ENCODE results near the gene UCHL3. TPM values are rescaled to one million over a fixed set of nuclear protein-coding genes. Genes with fewer than 3 reads are reported as not detected.
A peak's percentile ranks its signal among the peaks of the same experiment; 100 is the strongest.

Gene UCHL3
- total and polyA plus RNA-seq, 2 experiments from 2014 or later, result 64.6 to 143 TPM

DNA sequence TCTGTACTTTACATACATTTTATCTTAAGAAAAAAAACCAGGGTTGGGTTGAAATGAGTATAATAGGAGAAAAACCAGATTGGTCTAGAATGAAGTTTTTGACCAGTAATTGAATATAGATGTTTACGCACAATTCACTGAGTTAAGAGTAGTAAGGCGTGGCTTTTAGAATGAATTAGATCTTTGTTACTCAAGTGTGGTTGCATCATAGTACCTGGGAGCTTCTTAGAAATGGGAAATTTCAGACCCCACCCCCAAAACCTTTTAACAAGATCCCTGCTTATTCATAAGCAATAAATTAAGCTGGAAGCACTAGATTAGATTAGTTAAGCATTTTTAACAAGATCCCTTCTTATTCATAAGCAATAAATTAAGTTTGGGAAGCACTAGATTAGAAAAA, 57.9 kb downstream of the UCHL3 start:
- Histone ChIP-seq H3K4me3 (no peak overlapping the region), H4K20me1 (replicated peaks; ENCODE audit: insufficient read depth) (no peaks in the 10 kb centered on the region; the same call in 1 of the 2 replicates), H3K79me2 (replicated peaks; ENCODE audit: insufficient read depth) (no peaks in the 10 kb centered on the region), H3K9me2 (ENCODE audit: insufficient read depth) (no peaks in the 10 kb centered on the region), H3F3A (replicated peaks; ENCODE audit: low read depth) (no peaks in the 10 kb centered on the region), H3K4me2 (no peak overlapping the region), H3K4me1 (ENCODE audit: insufficient read depth) (peaks cover 6% of the 10 kb centered on the region), H3K27ac (ENCODE audit: low read depth) (no peak overlapping the region), H3K36me3 (ENCODE audit: insufficient read depth) (no peaks in the 10 kb centered on the region), H3K27me3 (ENCODE audit: insufficient read depth) (no peaks in the 10 kb centered on the region), H2AFZ (no peak overlapping the region)
- TF ChIP-seq JUNB (IDR thresholded peaks at IDR 0.05; ENCODE audit: unreplicated experiment) (no peak), EZH2phosphoT487 (IDR thresholded peaks at IDR 0.05; ENCODE audit: unreplicated experiment) (no peak), ZNF114 (CRISPR knock-in tag; IDR thresholded peaks at IDR 0.05) (no peak), NANOG (IDR thresholded peaks at IDR 0.05; ENCODE audit: borderline replicate concordance) (no peak), ZNF462 (CRISPR knock-in tag; IDR thresholded peaks at IDR 0.05) (no peak), POLR2AphosphoS5 (IDR thresholded peaks at IDR 0.05; ENCODE audit: low read depth) (no peak), ZNF331 (CRISPR knock-in tag; IDR thresholded peaks at IDR 0.05; ENCODE audit: low read depth) (no peak)
- H3K9me3 Mint-ChIP-seq, result no peaks in the 10 kb centered on the region
- peaks cover 2% of the 10 kb centered on the region for H3K27me3 Mint-ChIP-seq (ENCODE audit: insufficient read depth, low read depth, poor library complexity)
- peak; percentile 8 for DNase-seq (ENCODE audit: low spot score)
- H3K36me3 Mint-ChIP-seq (ENCODE audit: low read depth), result peaks cover 5% of the 10 kb centered on the region; the same call in 1 of the 3 replicates
- peaks cover 6% of the 10 kb centered on the region; the same call in 2 of the 3 replicates for H3K4me1 Mint-ChIP-seq
- no peak for ATAC-seq
- no peak overlapping the region for H3K4me3 Mint-ChIP-seq
- H3K27ac Mint-ChIP-seq, result 0 out of 2 replicates have a peak overlapping the region, but pooled peaks have one; percentile 51

DNA sequence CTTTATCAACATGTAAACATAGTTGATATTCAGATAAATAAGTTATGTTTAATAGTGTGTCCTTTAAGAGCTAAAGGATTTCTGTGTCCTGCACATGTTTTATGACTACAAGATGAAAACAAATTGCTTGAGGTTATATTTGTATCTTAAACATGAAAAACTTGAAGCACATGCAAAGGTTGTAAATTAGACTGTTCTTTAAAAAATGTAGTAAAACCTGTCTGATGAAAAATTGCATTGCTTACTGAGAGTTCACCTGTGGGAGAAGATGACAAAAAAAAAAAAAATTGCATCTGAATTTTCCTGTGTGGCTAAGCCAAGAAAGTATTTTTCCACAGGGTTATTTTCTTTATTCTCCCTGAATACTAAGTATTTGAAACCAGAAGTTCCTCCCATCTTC, 60.9 kb downstream of the UCHL3 start:
- peaks cover 2% of the 10 kb centered on the region for H3K27me3 Mint-ChIP-seq (ENCODE audit: insufficient read depth, low read depth, poor library complexity)
- no peak overlapping the region for H2AFZ ChIP-seq
- no peaks in the 10 kb centered on the region for H3F3A ChIP-seq (replicated peaks; ENCODE audit: low read depth)
- H3K9me2 ChIP-seq (ENCODE audit: insufficient read depth), result no peaks in the 10 kb centered on the region
- H3K4me3 ChIP-seq, result no peak overlapping the region
- no peak overlapping the region for H3K4me3 Mint-ChIP-seq
- H4K20me1 ChIP-seq (replicated peaks; ENCODE audit: insufficient read depth), result no peaks in the 10 kb centered on the region
- peaks cover 6% of the 10 kb centered on the region; the same call in 2 of the 3 replicates for H3K4me1 Mint-ChIP-seq
- no peaks in the 10 kb centered on the region for H3K9me3 Mint-ChIP-seq
- H3K27ac Mint-ChIP-seq, result no peak overlapping the region
- DNase-seq (ENCODE audit: low spot score) (no peak), ATAC-seq (no peak)
- H3K27ac ChIP-seq (ENCODE audit: low read depth), result no peak overlapping the region
- H3K4me2 ChIP-seq, result no peak overlapping the region
- H3K36me3 ChIP-seq (ENCODE audit: insufficient read depth), result no peaks in the 10 kb centered on the region
- H3K36me3 Mint-ChIP-seq (ENCODE audit: low read depth), result peaks cover 5% of the 10 kb centered on the region; the same call in 1 of the 3 replicates
- H3K79me2 ChIP-seq (replicated peaks; ENCODE audit: insufficient read depth), result no peaks in the 10 kb centered on the region
- no peaks in the 10 kb centered on the region for H3K27me3 ChIP-seq (ENCODE audit: insufficient read depth)
- H3K4me1 ChIP-seq (ENCODE audit: insufficient read depth), result peaks cover 6% of the 10 kb centered on the region
- TF ChIP-seq NANOG (IDR thresholded peaks at IDR 0.05; ENCODE audit: borderline replicate concordance) (no peak), EZH2 (IDR thresholded peaks at IDR 0.05; ENCODE audit: low read depth, unreplicated experiment) (no peak), STAT1 (IDR thresholded peaks at IDR 0.05; ENCODE audit: unreplicated experiment) (no peak), ZNF331 (CRISPR knock-in tag; IDR thresholded peaks at IDR 0.05; ENCODE audit: low read depth) (no peak), CREB1 (CRISPR knock-in tag; IDR thresholded peaks at IDR 0.05; ENCODE audit: low read depth) (no peak)
- TF ChIP-seq, protein P1, sequence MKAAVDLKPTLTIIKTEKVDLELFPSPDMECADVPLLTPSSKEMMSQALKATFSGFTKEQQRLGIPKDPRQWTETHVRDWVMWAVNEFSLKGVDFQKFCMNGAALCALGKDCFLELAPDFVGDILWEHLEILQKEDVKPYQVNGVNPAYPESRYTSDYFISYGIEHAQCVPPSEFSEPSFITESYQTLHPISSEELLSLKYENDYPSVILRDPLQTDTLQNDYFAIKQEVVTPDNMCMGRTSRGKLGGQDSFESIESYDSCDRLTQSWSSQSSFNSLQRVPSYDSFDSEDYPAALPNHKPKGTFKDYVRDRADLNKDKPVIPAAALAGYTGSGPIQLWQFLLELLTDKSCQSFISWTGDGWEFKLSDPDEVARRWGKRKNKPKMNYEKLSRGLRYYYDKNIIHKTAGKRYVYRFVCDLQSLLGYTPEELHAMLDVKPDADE (IDR thresholded peaks at IDR 0.05), result no peak

Measured in GM23338 (cell line).